GM19372 (cell line): ENCODE results near the gene DBH.

ENCODE experiments used
- ATAC-seq: cut with Tn5 transposase; IDR thresholded peaks from one replicate; pipeline ENCODE4 v1.9.1; 2021; ENCODE audit warnings: mild to moderate bottlenecking, low read depth, moderate library complexity; ENCODE audit not compliant: unreplicated experiment

The DBH gene

GRCh38 chr9:133603135-133603927 lies 32.8 kb upstream of the DBH start:
- no peak for ATAC-seq

- ATAC-seq, result no peak
Observed at GRCh38 chr9:133604214-133604613, 31.9 kb upstream of the DBH start.

- no peak for ATAC-seq
Observed at GRCh38 chr9:133604856-133605255, 31.3 kb upstream of the DBH start.

- ATAC-seq, result no peak
Observed at GRCh38 chr9:133605446-133605845, 30.7 kb upstream of the DBH start.

GRCh38 chr9:133605856-133606707 lies 30.1 kb upstream of the DBH start:
- no peak for ATAC-seq

GRCh38 chr9:133606708-133607025 lies 29.5 kb upstream of the DBH start:
- ATAC-seq, result no peak

- ATAC-seq, result no peak
Observed at GRCh38 chr9:133607381-133607780, 28.8 kb upstream of the DBH start.

- ATAC-seq, result no peak
Observed at GRCh38 chr9:133607976-133608375, 28.2 kb upstream of the DBH start.

- ATAC-seq, result no peak
Observed at GRCh38 chr9:133608382-133608781, 27.8 kb upstream of the DBH start.

- no peak for ATAC-seq
Observed at GRCh38 chr9:133608889-133609288, 27.3 kb upstream of the DBH start.

GRCh38 chr9:133609311-133610098 lies 26.7 kb upstream of the DBH start, which contains the start of gene FAM163B:
FAM163B (minus strand) TSS chr9:133609389; CDS start chr9:133580223, 29,166 bp downstream.
- no peak for ATAC-seq

- no peak for ATAC-seq
Observed at GRCh38 chr9:133610845-133611244, 25.3 kb upstream of the DBH start.

- ATAC-seq, result no peak
Observed at GRCh38 chr9:133612051-133612450, 24.1 kb upstream of the DBH start.

- no peak for ATAC-seq
Observed at GRCh38 chr9:133612816-133613215, 23.3 kb upstream of the DBH start.

- ATAC-seq, result no peak
Observed at GRCh38 chr9:133613432-133613831, 22.7 kb upstream of the DBH start.

GRCh38 chr9:133614056-133614455 lies 22.1 kb upstream of the DBH start:
- ATAC-seq, result no peak

- ATAC-seq, result no peak
Observed at GRCh38 chr9:133614678-133615077, 21.5 kb upstream of the DBH start.

- ATAC-seq, result no peak
Observed at GRCh38 chr9:133615186-133615585, 21.0 kb upstream of the DBH start.

- no peak for ATAC-seq
Observed at GRCh38 chr9:133615606-133616188, 20.5 kb upstream of the DBH start.

GRCh38 chr9:133616643-133617405 lies 19.3 kb upstream of the DBH start:
- no peak for ATAC-seq
